HCT116 (cell line): ENCODE results near the gene TOR4A. TPM values are rescaled to one million over a fixed set of nuclear protein-coding genes. Genes with fewer than 3 reads are reported as not detected.

Source experiments
- ATAC-seq: fragments of 200-7000 bp; cut with Tn5 transposase; 2 replicates; pipeline ENCODE4 v1.9.1; 2020; ENCODE audit warnings: mild to moderate bottlenecking, moderate library complexity
- BruUV-seq: library from RNA; stranded (reverse); fragments of 400-500 nt; replicated peaks from 2 replicates; lab custom pipeline; 2021; lab: Mats Ljungman, UMichigan
- CTCF ChIA-PET: fragments of 300-600 bp; sonication (Branson Sonifier 250); formaldehyde crosslinking; loops from one replicate; lab custom pipeline; 2021; ENCODE audit warnings: antibody characterized with exemption; lab: Charles Lee
- POLR2A ChIA-PET: fragments of 300-600, 350-600 bp; sonication (Branson Sonifier 250); formaldehyde crosslinking; loops from one replicate; lab custom pipeline; 2021; ENCODE audit warnings: antibody characterized with exemption; lab: Charles Lee
- RAD21 ChIA-PET, 2 experiments: fragments of 300-600 bp; sonication (Branson Sonifier 250); formaldehyde crosslinking; loops; one replicate each; lab custom pipeline; 2023; ENCODE audit warnings: low total read pairs in 2 of 2; ENCODE audit not compliant: uncharacterized antibody in 2 of 2, unreplicated experiment in 2 of 2, low non-redundant PET in 1 of 2; lab: Charles Lee
- DNase-seq: peaks from one replicate; pipeline ENCODE4 v3.0.0-alpha.2; 2010; ENCODE audit warnings: low read depth, low spot score
- H2AFZ ChIP-seq: fragments of 200-600 bp; shearing (Covaris generic), sonication (generic); 2 replicates; pipeline ENCODE4 v1.6.1; 2017; ENCODE audit warnings: low read depth, mixed run types, mixed read lengths, antibody characterized with exemption, low read length; ENCODE audit not compliant: poor library complexity, severe bottlenecking
- H3K27ac ChIP-seq: 2 replicates; pipeline ENCODE4 v1.5.1; 2012; ENCODE audit warnings: low read depth, low read length
- H3K27me3 ChIP-seq: fragments of 200-600 bp; sonication (generic); 2 replicates; pipeline ENCODE4 v1.6.1; 2016; ENCODE audit warnings: mixed run types, low read length, mixed read lengths; ENCODE audit not compliant: insufficient read depth
- H3K36me3 ChIP-seq, 2 experiments: fragments of 200-500 bp in 1 of 2; fragments of 200-600 bp in 1 of 2; sonication (Bioruptor generic) in 1 of 2; sonication (generic) in 1 of 2; 2 replicates each; pipeline versions ENCODE4 v1.5.1 to v1.6.1; 2014 to 2016; ENCODE audit warnings: low read length in 2 of 2, inconsistent platforms in 1 of 2, mixed read lengths in 1 of 2, mixed run types in 1 of 2; ENCODE audit not compliant: insufficient read depth in 2 of 2, control insufficient read depth in 1 of 2
- H3K4me1 ChIP-seq, 2 experiments: fragments of 200-600 bp in 1 of 2; sonication (generic) in 1 of 2; 2 replicates each; pipeline versions ENCODE4 v1.5.1 to v1.6.1; 2012 to 2017; ENCODE audit warnings: low read length in 2 of 2, inconsistent platforms in 1 of 2, mild to moderate bottlenecking in 1 of 2, mixed read lengths in 1 of 2, mixed run types in 1 of 2, moderate library complexity in 1 of 2; ENCODE audit not compliant: insufficient read depth in 2 of 2, control insufficient read depth in 1 of 2
- H3K4me2 ChIP-seq: fragments of 200-600 bp; sonication (generic); 2 replicates; pipeline ENCODE4 v1.6.1; 2017; ENCODE audit warnings: mixed run types, low read length, mixed read lengths
- H3K4me3 ChIP-seq, 2 experiments: fragments of 200-600 bp in 1 of 2; sonication (generic) in 1 of 2; replicated peaks in 1 of 2; 2 replicates each; pipeline ENCODE4 v1.5.1; 2011 to 2016; ENCODE audit warnings: low read length in 2 of 2, control low read depth in 1 of 2, low read depth in 1 of 2, mild to moderate bottlenecking in 1 of 2, mixed read lengths in 1 of 2, mixed run types in 1 of 2
- H3K79me2 ChIP-seq: fragments of 200-600 bp; sonication (generic); 2 replicates; pipeline ENCODE4 v1.6.1; 2017; ENCODE audit warnings: mild to moderate bottlenecking, mixed run types, low read length, moderate library complexity, mixed read lengths; ENCODE audit not compliant: insufficient read depth
- H3K9ac ChIP-seq: fragments of 200-600 bp; sonication (generic); 2 replicates; pipeline ENCODE4 v1.6.1; 2016; ENCODE audit warnings: low read length, mixed read lengths
- H3K9me2 ChIP-seq: fragments of 200-600 bp; sonication (generic), shearing (Covaris generic); 2 replicates; pipeline ENCODE4 v1.6.1; 2017; ENCODE audit warnings: mixed run types, mild to moderate bottlenecking, moderate library complexity; ENCODE audit not compliant: insufficient read depth
- H3K9me3 ChIP-seq, 2 experiments: fragments of 200-500 bp in 1 of 2; fragments of 200-600 bp in 1 of 2; sonication (Bioruptor generic) in 1 of 2; sonication (generic) in 1 of 2; 2 replicates each; pipeline ENCODE4 v1.6.1; 2014 to 2017; ENCODE audit warnings: low read length in 2 of 2, mixed read lengths in 2 of 2, inconsistent platforms in 1 of 2, low read depth in 1 of 2, mild to moderate bottlenecking in 1 of 2, mixed run types in 1 of 2, moderate library complexity in 1 of 2; ENCODE audit not compliant: control insufficient read depth in 1 of 2, insufficient read depth in 1 of 2
- H4K20me1 ChIP-seq: fragments of 200-600 bp; sonication (generic), shearing (Covaris generic); 2 replicates; pipeline ENCODE4 v1.6.1; 2017; ENCODE audit warnings: mixed run types, mild to moderate bottlenecking, moderate library complexity; ENCODE audit not compliant: insufficient read depth
- CEBPB ChIP-seq: IDR thresholded peaks from 2 replicates; pipeline ENCODE4 v1.6.1; 2012; ENCODE audit warnings: low read depth
- EZH2phosphoT487 ChIP-seq: fragments of 200-600 bp; IDR thresholded peaks from 2 replicates; pipeline ENCODE4 v1.6.1; 2018; ENCODE audit warnings: antibody characterized with exemption, borderline replicate concordance
- FOSL1 ChIP-seq: IDR thresholded peaks from 2 replicates; pipeline ENCODE4 v1.6.1; 2012; ENCODE audit warnings: low read depth
- SP1 ChIP-seq: IDR thresholded peaks from 2 replicates; pipeline ENCODE4 v1.6.1; 2012; ENCODE audit warnings: low read depth
- YY1 ChIP-seq: IDR thresholded peaks from 2 replicates; pipeline ENCODE4 v1.6.1; 2011; ENCODE audit warnings: low read length, low read depth, moderate library complexity, mild to moderate bottlenecking; ENCODE audit not compliant: insufficient replicate concordance; ENCODE audit errors: extremely low read depth
- ZFX ChIP-seq: fragments of 450-650 bp; IDR thresholded peaks from 2 replicates; pipeline ENCODE4 v1.6.1; 2017
- ZNF274 ChIP-seq: fragments of 200-500 bp; sonication (Bioruptor generic); IDR thresholded peaks from 2 replicates; pipeline ENCODE4 v1.6.1; 2014; ENCODE audit warnings: mild to moderate bottlenecking, low read depth, low read length, inconsistent platforms
- intact Hi-C: fragments of 100-400 bp; cut with micrococcal nuclease; formaldehyde crosslinking; loops from 2 replicates; pipeline ENCODE4 v1.10.0; 2022
- total RNA-seq: library from RNA; stranded (reverse); gene quantifications from one replicate; pipeline ENCODE4 v1.2.1, GENCODE V29; 2021; ENCODE audit not compliant: unreplicated experiment
- TF ChIP-seq, protein P1 (sequence below): IDR thresholded peaks from 2 replicates; pipeline ENCODE4 v1.6.1; 2012

TOR4A gene
- total RNA-seq, 1 experiment from 2014 or later, result 34.0 TPM

DNA sequence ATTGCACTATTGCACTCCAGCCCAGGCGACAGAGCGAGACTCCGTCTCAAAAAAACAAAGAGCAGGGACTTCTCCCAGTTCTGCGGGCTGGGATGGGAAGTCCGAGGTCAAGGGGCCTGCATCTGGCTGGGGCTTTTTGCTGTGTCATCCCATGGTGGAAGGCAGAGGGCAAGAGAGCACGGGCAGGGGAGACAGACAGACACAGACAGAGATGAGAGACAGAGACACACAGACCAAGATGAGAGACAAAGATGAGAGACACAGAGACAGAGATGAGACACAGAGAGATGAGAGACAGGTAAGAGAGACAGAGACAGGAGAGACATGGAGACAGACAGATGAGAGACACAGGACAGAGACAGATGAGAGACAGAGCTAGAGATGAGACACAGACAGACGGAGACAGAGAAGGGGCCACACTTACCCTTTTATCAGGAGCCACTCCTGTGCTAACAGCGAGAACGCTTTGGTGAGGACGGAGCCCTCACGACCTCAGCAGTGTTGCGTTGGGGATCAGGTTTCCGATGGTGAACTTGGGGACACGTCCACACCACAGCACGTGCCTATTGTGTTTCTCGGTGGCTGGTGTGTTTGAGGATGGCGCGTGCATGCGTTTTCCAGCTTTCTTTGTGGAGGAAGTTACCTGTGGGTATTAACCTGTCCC lies 8.9 kb upstream of the TOR4A start:
- Histone ChIP-seq H3K4me2 (no peak overlapping the region), H3K36me3 (peaks cover 12 to 33% of the 10 kb centered on the region in 2 experiments; a peak in 3 of 4 replicates), H3K79me2 (peaks cover 6% of the 10 kb centered on the region; the same call in 1 of the 2 replicates), H3K4me1 (peaks cover under 1% of the 10 kb centered on the region in 2 experiments; a peak in 2 of 4 replicates), H3K27me3 (no peaks in the 10 kb centered on the region), H2AFZ (no peak overlapping the region), H3K9me3 (no peaks in the 10 kb centered on the region), H3K9me2 (no peaks in the 10 kb centered on the region), H3K27ac (no peak overlapping the region), H3K9ac (no peak overlapping the region), H3K4me3 (no peak overlapping the region), H4K20me1 (no peaks in the 10 kb centered on the region)
- ChIA-PET POLR2A (no interaction called here), CTCF (no interaction called here), RAD21 (no interaction called here)
- intact Hi-C loops, result no loop called here
- ATAC-seq (no peak), DNase-seq (no peak)
- no peak for TF ChIP-seq EZH2phosphoT487
- TF ChIP-seq ZNF274, result no peak
- TF ChIP-seq, protein P1, sequence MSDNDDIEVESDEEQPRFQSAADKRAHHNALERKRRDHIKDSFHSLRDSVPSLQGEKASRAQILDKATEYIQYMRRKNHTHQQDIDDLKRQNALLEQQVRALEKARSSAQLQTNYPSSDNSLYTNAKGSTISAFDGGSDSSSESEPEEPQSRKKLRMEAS, result no peak
- no TSS peak for BruUV-seq

DNA sequence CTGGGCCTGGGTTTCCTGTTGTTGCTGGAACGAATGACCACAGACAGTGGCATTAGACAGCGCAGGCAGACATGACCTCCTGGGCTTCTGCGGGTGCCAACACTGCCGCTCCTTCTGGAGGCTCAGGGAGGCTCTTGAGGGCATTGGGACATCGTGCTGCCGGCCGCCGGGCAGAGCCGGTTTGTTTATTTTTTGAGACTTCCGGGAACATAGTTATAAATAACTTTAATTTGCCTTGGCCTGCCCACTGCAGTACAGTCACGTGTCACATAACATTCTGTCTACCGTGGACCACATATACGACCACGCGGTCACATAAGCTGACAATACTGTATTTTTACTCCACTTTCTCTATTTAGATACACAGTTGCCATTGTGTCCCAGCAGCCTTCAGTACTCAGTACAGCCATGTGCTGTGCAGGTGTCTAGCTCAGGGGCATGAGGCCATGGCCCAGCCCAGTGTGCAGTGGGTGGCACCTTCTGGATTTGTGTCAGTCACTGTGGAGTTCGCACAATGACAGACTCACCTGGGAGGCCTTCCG lies 8.2 kb upstream of the TOR4A start:
- peaks cover 12 to 26% of the 10 kb centered on the region in 2 experiments; a peak in 3 of 4 replicates for H3K36me3 ChIP-seq
- TF ChIP-seq ZNF274, result no peak
- TF ChIP-seq CEBPB, result no peak
- no peak for TF ChIP-seq SP1
- no peak for TF ChIP-seq YY1
- TF ChIP-seq ZFX, result no peak
- TF ChIP-seq FOSL1, result no peak
- TF ChIP-seq, all 23 proteins: peak for 0
- Histone ChIP-seq H3K27me3 (no peaks in the 10 kb centered on the region), H3K4me3 (no peak overlapping the region), H3K79me2 (peaks cover 6% of the 10 kb centered on the region; the same call in 1 of the 2 replicates), H4K20me1 (no peaks in the 10 kb centered on the region), H3K4me1 (peaks cover 6 to 7% of the 10 kb centered on the region in 2 experiments; a peak in 3 of 4 replicates), H3K4me2 (no peak overlapping the region), H3K9me3 (no peaks in the 10 kb centered on the region), H3K9me2 (no peaks in the 10 kb centered on the region), H2AFZ (no peak overlapping the region), H3K27ac (no peak overlapping the region), H3K9ac (no peak overlapping the region)
- DNase-seq (no peak), ATAC-seq (no peak)
- ChIA-PET CTCF (no interaction called here), POLR2A (no interaction called here), RAD21 (no interaction called here)
- BruUV-seq, result no TSS peak
- intact Hi-C loops, result no loop called here
